HepG2 (cell line): Measurements from ENCODE around the gene EPO. TPM values are rescaled to one million over a fixed set of nuclear protein-coding genes. Genes with fewer than 3 reads are reported as not detected.

Experiments used
- CC2D1A ChIP-seq: sonication (generic); formaldehyde crosslinking; IDR thresholded peaks from 2 replicates; pipeline ENCODE4 v1.8.1; 2023; ENCODE audit warnings: mild to moderate bottlenecking, missing genetic modification reagents
- CEBPB ChIP-seq: IDR thresholded peaks from 2 replicates; pipeline ENCODE4 v1.6.1; 2011; ENCODE audit warnings: low read depth, low read length, improper control_type of control experiment, borderline replicate concordance
- CENPX ChIP-seq: sonication (generic); formaldehyde crosslinking; IDR thresholded peaks from 2 replicates; pipeline ENCODE4 v1.9.0; 2021; ENCODE audit warnings: mild to moderate bottlenecking, missing genetic modification reagents, moderate library complexity
- GATAD2A ChIP-seq: IDR thresholded peaks from 2 replicates; pipeline ENCODE4 v1.6.1; 2016
- IKZF4 ChIP-seq: sonication (generic); formaldehyde crosslinking; IDR thresholded peaks from 2 replicates; pipeline ENCODE4 v1.5.1; 2020; ENCODE audit warnings: borderline replicate concordance, mild to moderate bottlenecking, low read depth, missing genetic modification reagents; ENCODE audit errors: not compliant biosample characterization
- JDP2 ChIP-seq: sonication (generic); formaldehyde crosslinking; IDR thresholded peaks from 2 replicates; pipeline ENCODE4 v1.8.1; 2022; ENCODE audit warnings: missing genetic modification reagents, borderline replicate concordance
- SALL2 ChIP-seq: sonication (generic); formaldehyde crosslinking; IDR thresholded peaks from 2 replicates; pipeline ENCODE4 v1.8.1; 2023; ENCODE audit warnings: mild to moderate bottlenecking, missing genetic modification reagents, inconsistent platforms
- TBX2 ChIP-seq: sonication (generic); formaldehyde crosslinking; IDR thresholded peaks from 2 replicates; pipeline ENCODE4 v1.5.0; 2020; ENCODE audit warnings: missing genetic modification reagents, mild to moderate bottlenecking, borderline replicate concordance
- YY1 ChIP-seq: IDR thresholded peaks from 2 replicates; pipeline ENCODE4 v1.6.1; 2011; ENCODE audit warnings: low read length, low read depth, moderate library complexity, mild to moderate bottlenecking; ENCODE audit not compliant: insufficient read depth, insufficient replicate concordance
- ZBTB21 ChIP-seq: sonication (generic); formaldehyde crosslinking; IDR thresholded peaks from 2 replicates; pipeline ENCODE4 v1.4.0; 2020; ENCODE audit warnings: missing genetic modification reagents
- ZNF251 ChIP-seq: sonication (generic); formaldehyde crosslinking; IDR thresholded peaks from 2 replicates; pipeline ENCODE4 v1.9.0; 2021; ENCODE audit warnings: mild to moderate bottlenecking, missing genetic modification reagents
- ZNF296 ChIP-seq: sonication (generic); formaldehyde crosslinking; conservative IDR thresholded peaks from 2 replicates; pipeline ENCODE4 v1.5.0; 2020; ENCODE audit warnings: mild to moderate bottlenecking, missing genetic modification reagents
- ZNF468 ChIP-seq: sonication (generic); formaldehyde crosslinking; IDR thresholded peaks from 2 replicates; pipeline ENCODE4 v1.8.0; 2022; ENCODE audit warnings: mild to moderate bottlenecking, moderate library complexity, missing genetic modification reagents
- ZNF607 ChIP-seq: sonication (generic); formaldehyde crosslinking; IDR thresholded peaks from 2 replicates; pipeline ENCODE4 v1.5.1; 2020; ENCODE audit warnings: missing genetic modification reagents, mild to moderate bottlenecking, borderline replicate concordance
- ZNF761 ChIP-seq: sonication (generic); formaldehyde crosslinking; conservative IDR thresholded peaks from 2 replicates; pipeline ENCODE4 v1.4.0; 2020; ENCODE audit warnings: mild to moderate bottlenecking, missing genetic modification reagents
- ZNF788 ChIP-seq: sonication (generic); formaldehyde crosslinking; IDR thresholded peaks from 2 replicates; pipeline ENCODE4 v1.5.0; 2020; ENCODE audit warnings: mild to moderate bottlenecking, missing genetic modification reagents, borderline replicate concordance
- polyA plus RNA-seq, 8 experiments: library from polyadenylated mRNA; depleted of rRNA in 3 of 8; stranded (reverse) in 7 of 8; unstranded in 1 of 8; fragments of >200 nt; fragmentation: Illumina TruSeq in 4 of 8; extraction: Trizol in 4 of 8; gene quantifications; 2 replicates each; pipeline versions ENCODE4 v1.2.1 to v1.2.3, GENCODE V29; 2011 to 2016; ENCODE audit warnings: low read depth in 4 of 8, missing spikeins in 1 of 8, mixed read lengths in 1 of 8; ENCODE audit not compliant: insufficient read depth in 1 of 8
- total RNA-seq, 5 experiments: library from RNA; depleted of rRNA; stranded (reverse); fragments of >200 nt; fragmentation: Illumina TruSeq; extraction: Trizol; gene quantifications; 2 replicates each; pipeline ENCODE4 v1.2.3, GENCODE V29; 2016; ENCODE audit warnings: low read depth in 1 of 5
- TF ChIP-seq, protein P1 (sequence below): sonication (generic); formaldehyde crosslinking; IDR thresholded peaks from 2 replicates; pipeline ENCODE4 v1.8.1; 2023; ENCODE audit warnings: mild to moderate bottlenecking, missing genetic modification reagents
- TF ChIP-seq, protein P2 (sequence below): sonication (generic); formaldehyde crosslinking; IDR thresholded peaks from 2 replicates; pipeline ENCODE4 v1.4.0; 2020; ENCODE audit warnings: missing genetic modification reagents
- TF ChIP-seq, protein P3 (sequence below): sonication (generic); formaldehyde crosslinking; IDR thresholded peaks from 2 replicates; pipeline ENCODE4 v1.5.0; 2020; ENCODE audit warnings: mild to moderate bottlenecking, missing genetic modification reagents
- TF ChIP-seq, protein P4 (sequence below): IDR thresholded peaks from 2 replicates; pipeline ENCODE4 v1.6.1; 2012; ENCODE audit warnings: inconsistent platforms

The EPO gene
- total and polyA plus RNA-seq, 2 of the 13 experiments (the other 11 are each of a cell fraction or from before 2014, with no cell fraction given): 10.3 to 25.7 TPM

DNA sequence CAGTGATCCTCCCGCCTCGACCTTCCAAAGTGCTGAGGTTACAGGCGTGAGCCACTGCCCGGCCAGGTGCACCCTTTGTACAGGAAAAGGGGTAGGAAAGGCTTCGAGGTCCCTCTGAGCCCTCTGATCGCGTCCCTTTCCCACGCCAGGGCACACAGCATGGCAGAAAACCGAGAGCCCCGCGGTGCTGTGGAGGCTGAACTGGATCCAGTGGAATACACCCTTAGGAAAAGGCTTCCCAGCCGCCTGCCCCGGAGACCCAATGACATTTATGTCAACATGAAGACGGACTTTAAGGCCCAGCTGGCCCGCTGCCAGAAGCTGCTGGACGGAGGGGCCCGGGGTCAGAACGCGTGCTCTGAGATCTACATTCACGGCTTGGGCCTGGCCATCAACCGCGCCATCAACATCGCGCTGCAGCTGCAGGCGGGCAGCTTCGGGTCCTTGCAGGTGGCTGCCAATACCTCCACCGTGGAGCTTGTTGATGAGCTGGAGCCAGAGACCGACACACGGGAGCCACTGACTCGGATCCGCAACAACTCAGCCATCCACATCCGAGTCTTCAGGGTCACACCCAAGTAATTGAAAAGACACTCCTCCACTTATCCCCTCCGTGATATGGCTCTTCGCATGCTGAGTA lies 13.5 kb upstream of the EPO start (continued):
- TF ChIP-seq, protein P1, sequence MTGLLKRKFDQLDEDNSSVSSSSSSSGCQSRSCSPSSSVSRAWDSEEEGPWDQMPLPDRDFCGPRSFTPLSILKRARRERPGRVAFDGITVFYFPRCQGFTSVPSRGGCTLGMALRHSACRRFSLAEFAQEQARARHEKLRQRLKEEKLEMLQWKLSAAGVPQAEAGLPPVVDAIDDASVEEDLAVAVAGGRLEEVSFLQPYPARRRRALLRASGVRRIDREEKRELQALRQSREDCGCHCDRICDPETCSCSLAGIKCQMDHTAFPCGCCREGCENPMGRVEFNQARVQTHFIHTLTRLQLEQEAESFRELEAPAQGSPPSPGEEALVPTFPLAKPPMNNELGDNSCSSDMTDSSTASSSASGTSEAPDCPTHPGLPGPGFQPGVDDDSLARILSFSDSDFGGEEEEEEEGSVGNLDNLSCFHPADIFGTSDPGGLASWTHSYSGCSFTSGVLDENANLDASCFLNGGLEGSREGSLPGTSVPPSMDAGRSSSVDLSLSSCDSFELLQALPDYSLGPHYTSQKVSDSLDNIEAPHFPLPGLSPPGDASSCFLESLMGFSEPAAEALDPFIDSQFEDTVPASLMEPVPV (CRISPR knock-in tag): no peak
- TF ChIP-seq ZNF296 (CRISPR knock-in tag): no peak
- TF ChIP-seq ZNF468 (CRISPR knock-in tag): no peak
- no peak for TF ChIP-seq CENPX
- no peak for TF ChIP-seq JDP2 (CRISPR knock-in tag)
- no peak for TF ChIP-seq ZBTB21 (CRISPR knock-in tag)
- TF ChIP-seq IKZF4 (CRISPR knock-in tag): no peak
- TF ChIP-seq SALL2 (CRISPR knock-in tag): no peak
- TF ChIP-seq ZNF251 (CRISPR knock-in tag): no peak
- TF ChIP-seq ZNF788 (CRISPR knock-in tag): no peak
- TF ChIP-seq CEBPB: no peak
- TF ChIP-seq, protein P2, sequence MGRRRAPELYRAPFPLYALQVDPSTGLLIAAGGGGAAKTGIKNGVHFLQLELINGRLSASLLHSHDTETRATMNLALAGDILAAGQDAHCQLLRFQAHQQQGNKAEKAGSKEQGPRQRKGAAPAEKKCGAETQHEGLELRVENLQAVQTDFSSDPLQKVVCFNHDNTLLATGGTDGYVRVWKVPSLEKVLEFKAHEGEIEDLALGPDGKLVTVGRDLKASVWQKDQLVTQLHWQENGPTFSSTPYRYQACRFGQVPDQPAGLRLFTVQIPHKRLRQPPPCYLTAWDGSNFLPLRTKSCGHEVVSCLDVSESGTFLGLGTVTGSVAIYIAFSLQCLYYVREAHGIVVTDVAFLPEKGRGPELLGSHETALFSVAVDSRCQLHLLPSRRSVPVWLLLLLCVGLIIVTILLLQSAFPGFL: no peak
- no peak for TF ChIP-seq CC2D1A (CRISPR knock-in tag)
- peak; percentile 57; the same call in 1 of the 2 replicates for TF ChIP-seq GATAD2A (CRISPR knock-in tag)
- TF ChIP-seq ZNF761 (CRISPR knock-in tag): no peak
- TF ChIP-seq TBX2 (CRISPR knock-in tag): no peak
- peak; percentile 54; the same call in 1 of the 2 replicates for TF ChIP-seq ZNF607
- TF ChIP-seq, protein P3, sequence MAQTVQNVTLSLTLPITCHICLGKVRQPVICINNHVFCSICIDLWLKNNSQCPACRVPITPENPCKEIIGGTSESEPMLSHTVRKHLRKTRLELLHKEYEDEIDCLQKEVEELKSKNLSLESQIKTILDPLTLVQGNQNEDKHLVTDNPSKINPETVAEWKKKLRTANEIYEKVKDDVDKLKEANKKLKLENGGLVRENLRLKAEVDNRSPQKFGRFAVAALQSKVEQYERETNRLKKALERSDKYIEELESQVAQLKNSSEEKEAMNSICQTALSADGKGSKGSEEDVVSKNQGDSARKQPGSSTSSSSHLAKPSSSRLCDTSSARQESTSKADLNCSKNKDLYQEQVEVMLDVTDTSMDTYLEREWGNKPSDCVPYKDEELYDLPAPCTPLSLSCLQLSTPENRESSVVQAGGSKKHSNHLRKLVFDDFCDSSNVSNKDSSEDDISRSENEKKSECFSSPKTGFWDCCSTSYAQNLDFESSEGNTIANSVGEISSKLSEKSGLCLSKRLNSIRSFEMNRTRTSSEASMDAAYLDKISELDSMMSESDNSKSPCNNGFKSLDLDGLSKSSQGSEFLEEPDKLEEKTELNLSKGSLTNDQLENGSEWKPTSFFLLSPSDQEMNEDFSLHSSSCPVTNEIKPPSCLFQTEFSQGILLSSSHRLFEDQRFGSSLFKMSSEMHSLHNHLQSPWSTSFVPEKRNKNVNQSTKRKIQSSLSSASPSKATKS (CRISPR knock-in tag): no peak
- TF ChIP-seq YY1: no peak
- TF ChIP-seq, protein P4, sequence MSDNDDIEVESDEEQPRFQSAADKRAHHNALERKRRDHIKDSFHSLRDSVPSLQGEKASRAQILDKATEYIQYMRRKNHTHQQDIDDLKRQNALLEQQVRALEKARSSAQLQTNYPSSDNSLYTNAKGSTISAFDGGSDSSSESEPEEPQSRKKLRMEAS: peak; percentile 90
